Testis (tissue), 3 donors: Measurements from ENCODE around the gene CEP131. TPM values are rescaled to one million over a fixed set of nuclear protein-coding genes. Genes with fewer than 3 reads are reported as not detected.
A peak's percentile ranks its signal among the peaks of the same experiment; 100 is the strongest.

ENCODE experiments used
- DNase-seq: peaks from one replicate; pipeline ENCODE4 v3.0.0-alpha.2; 2019
- H3K27ac ChIP-seq, 2 donors: fragments of 200-600 bp; sonication (generic); one replicate each; pipeline ENCODE4 v1.5.1; 2019
- H3K27me3 ChIP-seq: fragments of 200-600 bp; sonication (generic); one replicate; pipeline ENCODE4 v1.5.1; 2019
- H3K36me3 ChIP-seq: fragments of 200-600 bp; sonication (generic); one replicate; pipeline ENCODE4 v1.5.1; 2017; ENCODE audit warnings: low read depth; ENCODE audit errors: missing control alignments
- H3K4me1 ChIP-seq: fragments of 200-600 bp; sonication (generic); one replicate; pipeline ENCODE4 v1.5.1; 2019
- H3K4me3 ChIP-seq, 2 donors: fragments of 200-600 bp; sonication (generic); one replicate each; pipeline ENCODE4 v1.5.1; 2017 to 2019
- H3K9me3 ChIP-seq: fragments of 200-600 bp; sonication (generic); one replicate; pipeline ENCODE4 v1.5.1; 2017
- POLR2A ChIP-seq: fragments of 450-650 bp; IDR thresholded peaks from one replicate; pipeline ENCODE4 v1.6.1; 2017; ENCODE audit warnings: antibody characterized with exemption, mild to moderate bottlenecking, moderate library complexity
- WGBS, 2 donors: methylation state at CpG; one replicate each; pipeline ENCODE4 v1.1.5; 2018; 5-methylcytosine and 5-hydroxymethylcytosine counted together
- intact Hi-C: fragments of 100-400 bp; cut with DNase I; formaldehyde crosslinking; loops from one replicate; pipeline ENCODE4 v1.15.1; 2023; ENCODE audit warnings: low total_unique reads
- polyA plus RNA-seq: library from polyadenylated mRNA; stranded (reverse); fragments of 350-450 nt; fragmentation: Illumina TruSeq; extraction: RNeasy Lipid Tissue Mini Kit (QIAGEN cat#74804); gene quantifications from one replicate; pipeline ENCODE4 v1.2.3, GENCODE V29; 2014; ENCODE audit warnings: low read depth, low replicate concordance; ENCODE audit not compliant: insufficient read depth
- total RNA-seq, 2 donors: library from RNA; depleted of rRNA; stranded (reverse); fragments of >200 nt; gene quantifications; one replicate each; pipeline ENCODE4 v1.2.3, GENCODE V29; 2016
- TF ChIP-seq, protein P1 (sequence below), 3 experiments: fragments of 450-650 bp in 2 of 3; fragments of 200-600 bp in 1 of 3; sonication (generic) in 1 of 3; IDR thresholded peaks; one replicate each; pipeline ENCODE4 v1.5.1; 2016 to 2019; ENCODE audit warnings: antibody characterized with exemption in 3 of 3, mild to moderate bottlenecking in 2 of 3, moderate library complexity in 1 of 3

CEP131 gene
- total and polyA plus RNA-seq, 3 donors from 2014 or later, result 28.9 to 48.7 (median 42.9) TPM

DNA sequence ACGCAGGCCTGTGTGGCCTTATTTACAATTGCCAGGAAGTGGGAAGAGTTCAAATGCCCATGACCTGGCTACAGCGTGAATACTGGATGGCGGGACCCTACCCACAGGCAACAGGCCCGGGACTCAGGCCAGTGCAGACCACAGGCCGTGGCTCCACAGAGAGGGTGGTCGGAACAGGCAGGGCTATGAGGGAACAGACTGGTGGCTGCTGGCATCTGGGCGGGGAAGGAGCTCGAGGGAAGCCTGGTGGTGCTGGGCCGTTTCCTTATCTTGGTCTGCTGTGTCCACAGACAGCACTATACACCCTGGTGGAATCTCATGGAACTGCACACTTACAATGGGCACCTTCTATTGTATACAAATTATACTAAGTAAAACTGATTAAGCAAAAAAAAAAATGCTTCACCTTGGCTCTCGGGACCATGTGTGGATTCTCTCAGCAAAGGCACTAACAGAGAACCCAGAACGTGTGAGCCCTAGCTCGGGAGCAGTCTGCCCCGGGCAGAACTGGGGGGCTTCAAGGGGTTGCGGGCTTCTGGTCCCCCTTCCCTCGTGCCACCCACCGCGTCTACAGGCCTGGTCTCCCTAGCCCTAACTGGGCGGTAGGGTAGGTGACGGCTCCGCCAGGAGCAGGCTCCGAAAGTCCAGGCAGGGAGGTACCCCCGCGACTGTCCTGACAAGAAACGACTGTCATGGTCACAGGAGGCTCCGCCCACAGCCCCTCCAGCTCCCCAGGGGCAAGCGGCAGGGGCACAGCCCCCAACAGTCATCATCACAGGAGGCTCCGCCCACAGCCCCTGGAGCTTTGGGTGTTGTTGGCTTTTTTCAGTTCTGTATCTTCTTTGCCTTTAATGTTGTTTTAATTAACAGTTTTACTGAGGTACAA lies 21.8 kb downstream of the CEP131 start:
- H3K9me3 ChIP-seq, result no peaks in the 10 kb centered on the region
- 70 to 72% methylated on average over 27 of the region's 27 CpGs for WGBS, 2 donors
- DNase-seq, result peak; percentile 85
- no peaks in the 10 kb centered on the region for H3K36me3 ChIP-seq
- peaks cover 20% of the 10 kb centered on the region for H3K4me1 ChIP-seq
- H3K27me3 ChIP-seq, result no peaks in the 10 kb centered on the region
- H3K4me3 ChIP-seq, result no peak overlapping the region
- TF ChIP-seq POLR2A, result no peak
- TF ChIP-seq, protein P1, sequence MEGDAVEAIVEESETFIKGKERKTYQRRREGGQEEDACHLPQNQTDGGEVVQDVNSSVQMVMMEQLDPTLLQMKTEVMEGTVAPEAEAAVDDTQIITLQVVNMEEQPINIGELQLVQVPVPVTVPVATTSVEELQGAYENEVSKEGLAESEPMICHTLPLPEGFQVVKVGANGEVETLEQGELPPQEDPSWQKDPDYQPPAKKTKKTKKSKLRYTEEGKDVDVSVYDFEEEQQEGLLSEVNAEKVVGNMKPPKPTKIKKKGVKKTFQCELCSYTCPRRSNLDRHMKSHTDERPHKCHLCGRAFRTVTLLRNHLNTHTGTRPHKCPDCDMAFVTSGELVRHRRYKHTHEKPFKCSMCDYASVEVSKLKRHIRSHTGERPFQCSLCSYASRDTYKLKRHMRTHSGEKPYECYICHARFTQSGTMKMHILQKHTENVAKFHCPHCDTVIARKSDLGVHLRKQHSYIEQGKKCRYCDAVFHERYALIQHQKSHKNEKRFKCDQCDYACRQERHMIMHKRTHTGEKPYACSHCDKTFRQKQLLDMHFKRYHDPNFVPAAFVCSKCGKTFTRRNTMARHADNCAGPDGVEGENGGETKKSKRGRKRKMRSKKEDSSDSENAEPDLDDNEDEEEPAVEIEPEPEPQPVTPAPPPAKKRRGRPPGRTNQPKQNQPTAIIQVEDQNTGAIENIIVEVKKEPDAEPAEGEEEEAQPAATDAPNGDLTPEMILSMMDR (IDR thresholded peaks at IDR 0.05), result peak; percentile 70 to 84 (median 83)
- intact Hi-C loops, result no loop called here
- no peak overlapping the region for H3K27ac ChIP-seq

DNA sequence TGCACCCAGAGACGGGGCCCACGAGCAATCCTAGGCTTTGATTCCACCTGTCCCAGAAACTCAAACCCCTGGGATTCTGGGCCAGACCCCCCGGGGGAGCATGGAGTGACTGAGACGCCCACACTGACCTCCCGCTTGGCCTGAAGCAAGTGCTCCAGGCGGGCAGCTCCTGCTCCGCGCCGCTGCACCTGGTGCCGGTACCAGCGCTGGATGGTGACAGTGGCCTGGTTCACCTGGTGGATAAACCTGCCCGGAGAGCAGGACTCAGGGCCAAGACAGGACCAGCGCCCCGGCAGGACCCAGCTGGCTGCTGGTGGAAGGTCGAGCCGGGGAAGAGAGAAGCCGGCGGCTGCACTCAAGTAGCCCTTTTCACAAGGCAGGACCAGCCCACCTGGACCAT lies 22.6 kb downstream of the CEP131 start:
- DNase-seq, result no peak
- H3K9me3 ChIP-seq, result no peaks in the 10 kb centered on the region
- 80 to 87% methylated on average over 2 to 17 of the region's 18 CpGs for WGBS, 2 donors
- H3K4me3 ChIP-seq, result no peak overlapping the region
- no peaks in the 10 kb centered on the region for H3K27me3 ChIP-seq
- H3K27ac ChIP-seq, result no peak overlapping the region
- TF ChIP-seq, protein P1 (IDR thresholded peaks at IDR 0.05), result no peak
- no peak for TF ChIP-seq POLR2A
- no peaks in the 10 kb centered on the region for H3K36me3 ChIP-seq
- H3K4me1 ChIP-seq, result peaks cover 20% of the 10 kb centered on the region
- intact Hi-C loops, result no loop called here

DNA sequence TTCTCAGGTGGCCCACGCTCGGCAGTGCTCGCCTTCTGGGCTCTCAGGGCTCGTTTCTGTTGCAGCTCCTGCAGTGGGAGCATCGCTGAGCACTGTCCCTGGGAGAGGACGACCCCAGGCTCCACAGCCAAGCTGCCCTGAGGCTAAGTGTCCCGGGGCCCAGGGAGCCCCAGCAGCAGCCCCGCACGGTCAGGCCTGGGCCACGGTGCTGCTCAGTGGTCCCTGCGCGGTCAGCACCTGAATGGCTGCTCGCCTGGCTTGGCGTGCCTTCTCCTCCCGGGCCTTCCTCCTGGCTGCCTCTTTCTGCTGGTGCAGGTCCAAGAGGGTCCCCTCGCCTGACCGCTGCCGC lies 23.3 kb downstream of the CEP131 start:
- H3K36me3 ChIP-seq, result no peaks in the 10 kb centered on the region
- no peak for DNase-seq
- 67 to 75% methylated on average over 7 to 18 of the region's 18 CpGs for WGBS, 2 donors
- TF ChIP-seq, protein P1 (IDR thresholded peaks at IDR 0.05), result no peak
- TF ChIP-seq POLR2A, result no peak
- no peaks in the 10 kb centered on the region for H3K9me3 ChIP-seq
- no peak overlapping the region for H3K27ac ChIP-seq
- H3K27me3 ChIP-seq, result no peaks in the 10 kb centered on the region
- no peak overlapping the region for H3K4me3 ChIP-seq
- intact Hi-C loops, result no loop called here
- H3K4me1 ChIP-seq, result peaks cover 20% of the 10 kb centered on the region

DNA sequence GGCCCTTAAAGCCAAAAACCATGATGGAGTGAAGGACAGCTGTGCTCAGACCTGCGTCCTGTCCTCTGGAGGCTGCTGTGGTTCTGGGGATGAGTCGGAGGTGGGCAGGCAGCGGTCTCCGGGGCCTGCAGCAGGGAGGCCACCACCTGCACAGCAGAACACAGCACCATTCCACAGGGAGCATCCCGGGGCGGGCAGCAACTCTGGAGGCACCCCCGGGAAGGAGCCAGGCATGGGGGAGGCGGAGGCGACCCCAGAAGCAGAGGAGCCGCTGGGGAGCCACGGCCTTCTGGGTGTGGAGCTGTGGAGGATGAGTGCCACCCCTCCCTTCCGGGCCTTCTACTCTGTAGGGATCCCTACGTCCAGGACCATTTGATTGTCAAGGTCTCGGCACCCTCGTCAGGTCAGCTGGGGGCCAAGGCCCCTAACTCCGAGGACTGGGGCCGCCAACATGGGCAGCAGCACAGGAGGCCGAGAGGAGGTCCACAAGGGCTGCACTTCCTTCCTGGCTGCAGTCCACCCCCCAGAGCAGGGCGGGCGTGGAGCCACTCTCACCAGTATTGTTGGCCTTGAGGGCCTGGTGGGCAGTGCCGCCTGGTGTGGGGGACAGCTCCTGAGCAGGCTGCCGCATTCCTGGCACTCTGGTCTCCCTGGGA lies 23.8 kb downstream of the CEP131 start:
- TF ChIP-seq, protein P1 (IDR thresholded peaks at IDR 0.05), result no peak
- TF ChIP-seq POLR2A, result no peak
- DNase-seq, result peak; percentile 65
- Histone ChIP-seq H3K4me1 (peaks cover 20% of the 10 kb centered on the region), H3K4me3 (no peak overlapping the region), H3K27me3 (no peaks in the 10 kb centered on the region), H3K27ac (no peak overlapping the region), H3K36me3 (no peaks in the 10 kb centered on the region), H3K9me3 (no peaks in the 10 kb centered on the region)
- WGBS, 2 donors, result 69% methylated on average over 20 of the region's 22 CpGs; no CpG with 5 or more reads in 1 of the 2 donors
- intact Hi-C loops, result no loop called here
